ENCODE measurements around the gene ACVRL1. TPM values are rescaled to one million over a fixed set of nuclear protein-coding genes. Genes with fewer than 3 reads are reported as not detected.

ACVRL1 gene
- total RNA-seq, 1 donor from 2014 or later: 2.0 TPM

- H3K27ac Mint-ChIP-seq: no peak overlapping the region
- H3K4me1 Mint-ChIP-seq: peaks cover 20% of the 10 kb centered on the region
- Histone ChIP-seq H3K27ac (no peak overlapping the region), H3K79me2 (ENCODE audit: low read depth) (no peaks in the 10 kb centered on the region), H3F3A (ENCODE audit: low read depth) (peaks cover 4% of the 10 kb centered on the region), H4K20me1 (ENCODE audit: low read depth) (no peaks in the 10 kb centered on the region), H3K4me1 (peaks cover 13% of the 10 kb centered on the region), H2AFZ (replicated peaks) (no peak overlapping the region), H3K27me3 (no peaks in the 10 kb centered on the region), H3K9ac (no peak overlapping the region), H3K4me3 (no peak overlapping the region), H3K4me2 (no peak overlapping the region), H3K36me3 (no peaks in the 10 kb centered on the region), H3K9me3 (ENCODE audit: low read depth) (no peaks in the 10 kb centered on the region)
- no peak overlapping the region for H3K4me3 Mint-ChIP-seq
- H3K9me3 Mint-ChIP-seq: peaks cover 3% of the 10 kb centered on the region
- no peaks in the 10 kb centered on the region for H3K36me3 Mint-ChIP-seq
- no peak for DNase-seq (ENCODE audit: low spot score)
- H3K27me3 Mint-ChIP-seq (ENCODE audit: insufficient read depth, low read depth): peaks cover 16% of the 10 kb centered on the region
- TF ChIP-seq EZH2 (IDR thresholded peaks at IDR 0.05): no peak
- TF ChIP-seq CTCF (IDR thresholded peaks at IDR 0.05): no peak
- TF ChIP-seq EZH2phosphoT487 (IDR thresholded peaks at IDR 0.05): no peak
These were observed 31.4 kb downstream of the ACVRL1 start for GRCh38 chr12:51938726-51939125.

- no peaks in the 10 kb centered on the region for H4K20me1 ChIP-seq (ENCODE audit: low read depth)
- no peaks in the 10 kb centered on the region for H3K27me3 ChIP-seq
- no peak overlapping the region for H3K9ac ChIP-seq
- peaks cover 6% of the 10 kb centered on the region for H3K9me3 ChIP-seq (ENCODE audit: low read depth)
- H3K4me3 ChIP-seq: no peak overlapping the region
- H3K36me3 ChIP-seq: no peaks in the 10 kb centered on the region
- H3K79me2 ChIP-seq (ENCODE audit: low read depth): no peaks in the 10 kb centered on the region
- Mint-ChIP-seq H3K4me1 (peaks cover 15% of the 10 kb centered on the region), H3K9me3 (peaks cover 18% of the 10 kb centered on the region), H3K4me3 (no peak overlapping the region), H3K27ac (no peak overlapping the region), H3K27me3 (ENCODE audit: insufficient read depth, low read depth) (peaks cover 11% of the 10 kb centered on the region), H3K36me3 (no peaks in the 10 kb centered on the region)
- peak; percentile 21 for DNase-seq (ENCODE audit: low spot score)
- peaks cover 4% of the 10 kb centered on the region for H3F3A ChIP-seq (ENCODE audit: low read depth)
- H3K4me2 ChIP-seq: no peak overlapping the region
- no peak for TF ChIP-seq EZH2 (IDR thresholded peaks at IDR 0.05)
- H3K27ac ChIP-seq: no peak overlapping the region
- H2AFZ ChIP-seq (replicated peaks): peak overlapping the region; percentile 12
- peaks cover 13% of the 10 kb centered on the region for H3K4me1 ChIP-seq
These were observed 33.8 kb downstream of the ACVRL1 start for GRCh38 chr12:51941011-51941581.

- H3K4me2 ChIP-seq: no peak overlapping the region
- TF ChIP-seq EZH2phosphoT487 (IDR thresholded peaks at IDR 0.05) (no peak), EZH2 (IDR thresholded peaks at IDR 0.05) (no peak), CTCF (IDR thresholded peaks at IDR 0.05) (no peak)
These were observed 34.3 kb downstream of the ACVRL1 start for GRCh38 chr12:51941604-51942003.

GRCh38 chr12:51942056-51942455 is 34.8 kb downstream of the ACVRL1 start:
- no peak overlapping the region for H3K4me3 Mint-ChIP-seq
- Histone ChIP-seq H4K20me1 (ENCODE audit: low read depth) (no peaks in the 10 kb centered on the region), H3K4me1 (peaks cover 13% of the 10 kb centered on the region), H3K27me3 (no peaks in the 10 kb centered on the region), H3K27ac (no peak overlapping the region), H3K9ac (no peak overlapping the region), H2AFZ (replicated peaks) (no peak overlapping the region), H3F3A (ENCODE audit: low read depth) (peaks cover 4% of the 10 kb centered on the region), H3K4me2 (no peak overlapping the region), H3K9me3 (ENCODE audit: low read depth) (peaks cover 6% of the 10 kb centered on the region), H3K36me3 (no peaks in the 10 kb centered on the region), H3K4me3 (no peak overlapping the region), H3K79me2 (ENCODE audit: low read depth) (no peaks in the 10 kb centered on the region)
- TF ChIP-seq EZH2phosphoT487 (IDR thresholded peaks at IDR 0.05) (no peak), CTCF (IDR thresholded peaks at IDR 0.05) (no peak), EZH2 (IDR thresholded peaks at IDR 0.05) (no peak)
- peaks cover 15% of the 10 kb centered on the region for H3K27me3 Mint-ChIP-seq (ENCODE audit: insufficient read depth, low read depth)
- peaks cover 15% of the 10 kb centered on the region for H3K4me1 Mint-ChIP-seq
- no peak overlapping the region for H3K27ac Mint-ChIP-seq
- H3K36me3 Mint-ChIP-seq: no peaks in the 10 kb centered on the region
- no peak for DNase-seq (ENCODE audit: low spot score)
- peaks cover 21% of the 10 kb centered on the region for H3K9me3 Mint-ChIP-seq

More at GRCh38 chr12:51941604-51942003, 34.3 kb downstream of the ACVRL1 start:
- Mint-ChIP-seq H3K9me3 (peaks cover 20% of the 10 kb centered on the region), H3K27me3 (ENCODE audit: insufficient read depth, low read depth) (peaks cover 15% of the 10 kb centered on the region), H3K4me3 (no peak overlapping the region), H3K27ac (peak overlapping the region; percentile 24), H3K4me1 (peaks cover 15% of the 10 kb centered on the region), H3K36me3 (no peaks in the 10 kb centered on the region)
- H2AFZ ChIP-seq (replicated peaks): peak overlapping the region; percentile 12
- H3K27ac ChIP-seq: no peak overlapping the region
- no peak for DNase-seq (ENCODE audit: low spot score)
- H3K27me3 ChIP-seq: no peaks in the 10 kb centered on the region
- H3K4me3 ChIP-seq: no peak overlapping the region
- no peaks in the 10 kb centered on the region for H3K36me3 ChIP-seq
- no peaks in the 10 kb centered on the region for H4K20me1 ChIP-seq (ENCODE audit: low read depth)
- peaks cover 4% of the 10 kb centered on the region for H3F3A ChIP-seq (ENCODE audit: low read depth)
- H3K4me1 ChIP-seq: peaks cover 13% of the 10 kb centered on the region
- H3K9ac ChIP-seq: no peak overlapping the region
- no peaks in the 10 kb centered on the region for H3K79me2 ChIP-seq (ENCODE audit: low read depth)
- peaks cover 6% of the 10 kb centered on the region for H3K9me3 ChIP-seq (ENCODE audit: low read depth)

All from neural progenitor cell (in vitro differentiated cells).